ENCODE measurements around the gene ADARB2.

ADARB2 gene

DNA sequence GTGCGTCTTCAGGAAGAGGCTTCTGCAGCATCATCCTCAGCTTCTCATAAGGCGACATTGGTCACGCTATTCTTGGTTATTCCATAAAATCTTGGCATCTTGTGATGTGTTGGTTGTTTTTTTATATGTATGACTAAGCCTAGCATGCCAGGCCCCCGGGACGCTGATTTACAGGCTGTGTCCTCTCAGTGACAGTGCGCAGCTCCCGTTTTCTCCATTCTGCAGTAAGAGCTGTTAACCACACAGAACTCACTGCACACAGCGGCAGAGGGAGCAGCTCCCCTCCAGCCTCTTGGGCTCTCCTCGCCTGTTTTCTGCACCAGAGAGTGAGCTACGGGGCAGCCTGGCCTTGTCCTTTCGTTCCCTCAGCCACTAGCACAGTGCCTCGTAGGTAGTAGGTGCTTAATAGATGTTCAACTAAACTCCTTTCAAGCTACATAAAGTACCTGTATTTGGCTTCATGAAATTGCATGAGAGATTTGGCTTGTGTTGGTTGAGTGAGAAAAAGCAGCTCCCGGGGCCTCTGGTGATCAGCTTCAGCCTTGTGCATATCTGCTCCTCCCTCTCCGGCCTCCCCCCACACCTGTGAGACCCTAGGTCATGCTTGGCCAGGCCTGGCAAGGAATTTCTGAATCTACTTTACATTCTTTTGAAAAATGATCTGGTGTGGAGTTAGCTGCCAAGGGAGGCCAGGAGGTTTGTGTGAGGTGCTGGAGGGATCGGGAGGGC, 564.9 kb downstream of the ADARB2 start:
- TF ChIP-seq, protein P1, sequence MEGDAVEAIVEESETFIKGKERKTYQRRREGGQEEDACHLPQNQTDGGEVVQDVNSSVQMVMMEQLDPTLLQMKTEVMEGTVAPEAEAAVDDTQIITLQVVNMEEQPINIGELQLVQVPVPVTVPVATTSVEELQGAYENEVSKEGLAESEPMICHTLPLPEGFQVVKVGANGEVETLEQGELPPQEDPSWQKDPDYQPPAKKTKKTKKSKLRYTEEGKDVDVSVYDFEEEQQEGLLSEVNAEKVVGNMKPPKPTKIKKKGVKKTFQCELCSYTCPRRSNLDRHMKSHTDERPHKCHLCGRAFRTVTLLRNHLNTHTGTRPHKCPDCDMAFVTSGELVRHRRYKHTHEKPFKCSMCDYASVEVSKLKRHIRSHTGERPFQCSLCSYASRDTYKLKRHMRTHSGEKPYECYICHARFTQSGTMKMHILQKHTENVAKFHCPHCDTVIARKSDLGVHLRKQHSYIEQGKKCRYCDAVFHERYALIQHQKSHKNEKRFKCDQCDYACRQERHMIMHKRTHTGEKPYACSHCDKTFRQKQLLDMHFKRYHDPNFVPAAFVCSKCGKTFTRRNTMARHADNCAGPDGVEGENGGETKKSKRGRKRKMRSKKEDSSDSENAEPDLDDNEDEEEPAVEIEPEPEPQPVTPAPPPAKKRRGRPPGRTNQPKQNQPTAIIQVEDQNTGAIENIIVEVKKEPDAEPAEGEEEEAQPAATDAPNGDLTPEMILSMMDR (IDR thresholded peaks at IDR 0.05; ENCODE audit: low read depth, low read length): no peak
- H3K36me3 ChIP-seq: no peaks in the 10 kb centered on the region
- no peaks in the 10 kb centered on the region for H3K27me3 ChIP-seq
- H3K4me1 ChIP-seq: no peaks in the 10 kb centered on the region
- DNase-seq: no peak
- H3K9me3 ChIP-seq: no peaks in the 10 kb centered on the region
- H3K4me3 ChIP-seq (ENCODE audit: low read depth, low read length): no peak overlapping the region

DNA sequence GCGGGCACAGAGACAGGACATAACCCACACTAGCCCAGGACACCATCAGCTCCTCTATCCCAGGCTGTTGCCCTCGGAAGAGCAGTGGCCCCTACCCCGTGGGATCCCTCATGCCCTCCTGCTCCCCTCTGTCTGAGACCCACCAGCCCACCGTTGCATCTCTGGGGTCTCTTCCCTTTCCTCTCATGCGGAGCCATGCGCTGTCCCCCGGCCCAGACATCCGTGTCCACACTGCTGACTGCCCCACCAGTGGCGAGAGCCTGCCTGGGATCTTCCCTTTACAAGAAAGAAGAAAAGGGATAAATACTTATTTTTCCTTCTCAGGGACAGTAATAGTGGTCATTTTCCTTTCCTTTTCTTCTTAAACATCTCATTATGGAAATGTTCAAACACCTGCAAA, 565.7 kb downstream of the ADARB2 start:
- H3K27me3 ChIP-seq: no peaks in the 10 kb centered on the region
- DNase-seq: no peak
- H3K9me3 ChIP-seq: no peaks in the 10 kb centered on the region
- TF ChIP-seq, protein P1 (IDR thresholded peaks at IDR 0.05; ENCODE audit: low read depth, low read length): no peak
- H3K36me3 ChIP-seq: no peaks in the 10 kb centered on the region
- H3K4me1 ChIP-seq: no peaks in the 10 kb centered on the region
- no peak overlapping the region for H3K4me3 ChIP-seq (ENCODE audit: low read depth, low read length)

DNA sequence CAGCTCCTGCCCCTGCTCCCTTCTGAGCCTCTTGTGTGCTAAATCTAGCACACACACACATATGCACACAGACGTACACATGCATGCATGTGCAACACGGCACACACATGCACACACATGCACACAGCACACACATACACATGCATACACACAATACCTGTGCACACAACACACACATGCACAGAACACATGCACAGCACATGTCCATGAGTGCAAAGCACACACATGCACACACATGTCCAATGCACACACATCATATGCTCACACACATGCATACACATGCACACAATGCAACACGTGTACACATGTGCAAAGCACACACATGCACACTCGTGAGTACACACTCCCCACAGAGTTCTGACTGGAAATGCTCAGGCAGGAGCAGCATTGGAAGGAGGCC, 566.1 kb downstream of the ADARB2 start:
- H3K4me1 ChIP-seq: no peaks in the 10 kb centered on the region
- no peaks in the 10 kb centered on the region for H3K36me3 ChIP-seq

DNA sequence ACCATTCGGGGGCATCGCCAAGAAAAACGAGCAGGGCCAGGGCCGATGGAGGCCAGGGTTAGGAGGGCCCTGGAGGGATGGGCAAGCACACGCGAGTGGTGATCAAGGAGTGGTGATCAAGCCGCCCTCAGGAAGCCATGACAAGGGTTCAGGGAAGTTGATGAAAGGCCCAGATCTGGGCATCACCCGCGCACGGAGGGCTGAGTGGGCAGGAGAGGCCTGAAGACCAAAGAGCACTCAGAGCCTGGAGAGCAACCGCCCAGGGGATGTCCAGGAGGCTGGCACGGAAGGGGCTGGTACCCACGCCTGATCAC, 566.5 kb downstream of the ADARB2 start:
- H3K36me3 ChIP-seq: no peaks in the 10 kb centered on the region
- no peak for DNase-seq
- H3K4me1 ChIP-seq: no peaks in the 10 kb centered on the region
- H3K27me3 ChIP-seq: no peaks in the 10 kb centered on the region
- no peak overlapping the region for H3K4me3 ChIP-seq (ENCODE audit: low read depth, low read length)
- H3K9me3 ChIP-seq: no peaks in the 10 kb centered on the region
- TF ChIP-seq, protein P1 (IDR thresholded peaks at IDR 0.05; ENCODE audit: low read depth, low read length): no peak

More for the DNA sequence above, 566.1 kb downstream of the ADARB2 start:
- DNase-seq: no peak
- Histone ChIP-seq H3K4me3 (ENCODE audit: low read depth, low read length) (no peak overlapping the region), H3K9me3 (no peaks in the 10 kb centered on the region), H3K27me3 (no peaks in the 10 kb centered on the region)
- TF ChIP-seq, protein P1 (IDR thresholded peaks at IDR 0.05; ENCODE audit: low read depth, low read length): no peak

DNA sequence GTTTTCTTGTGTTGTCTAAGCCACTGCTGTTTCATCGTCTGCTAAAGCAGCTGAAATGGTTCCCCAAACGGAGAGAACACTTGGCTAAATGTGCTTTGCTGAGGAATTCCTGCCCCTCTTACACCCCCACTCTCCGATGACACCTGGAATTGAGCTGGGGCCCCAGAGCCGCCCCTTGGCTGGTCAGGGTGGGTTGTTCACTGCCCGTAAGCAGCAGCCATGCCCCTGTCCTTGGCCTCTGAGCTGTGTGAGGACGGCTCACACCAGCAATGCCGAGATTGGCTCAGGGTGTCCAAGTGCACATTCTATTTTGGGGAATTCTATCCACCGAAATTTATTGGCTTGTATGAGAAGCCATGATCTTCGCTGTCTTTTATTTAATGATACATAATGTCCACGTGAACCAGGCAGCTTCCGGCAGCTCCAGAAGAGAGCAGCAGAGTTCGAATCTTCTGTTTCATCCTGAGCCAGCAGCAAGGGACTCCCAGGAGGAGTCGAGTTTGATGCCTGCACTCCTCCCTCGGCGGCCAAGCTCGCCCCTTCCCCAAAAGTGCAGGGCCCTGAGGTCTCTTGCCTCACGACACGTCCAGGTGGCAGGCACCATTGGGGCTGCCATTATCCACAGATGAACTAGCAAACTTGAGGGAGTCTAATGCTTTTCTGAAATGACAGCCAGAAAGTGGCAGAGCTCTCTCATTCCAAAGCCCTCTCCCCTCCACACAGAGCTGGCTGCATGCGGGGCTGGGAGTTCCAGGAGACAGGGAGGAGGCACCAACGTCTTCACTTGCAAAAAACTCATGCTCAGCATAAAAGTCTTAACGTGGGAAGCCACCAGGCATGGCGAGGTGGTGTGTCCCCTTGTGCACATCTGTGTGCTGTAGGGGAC, 567.1 kb downstream of the ADARB2 start:
- no peak for DNase-seq
- H3K36me3 ChIP-seq: no peaks in the 10 kb centered on the region
- TF ChIP-seq, protein P1 (IDR thresholded peaks at IDR 0.05; ENCODE audit: low read depth, low read length): no peak
- H3K9me3 ChIP-seq: no peaks in the 10 kb centered on the region
- no peak overlapping the region for H3K4me3 ChIP-seq (ENCODE audit: low read depth, low read length)
- H3K27me3 ChIP-seq: no peaks in the 10 kb centered on the region
- H3K4me1 ChIP-seq: no peaks in the 10 kb centered on the region

Measured in BE2C (cell line).